ENCODE results near the gene CCDC63.

DNA sequence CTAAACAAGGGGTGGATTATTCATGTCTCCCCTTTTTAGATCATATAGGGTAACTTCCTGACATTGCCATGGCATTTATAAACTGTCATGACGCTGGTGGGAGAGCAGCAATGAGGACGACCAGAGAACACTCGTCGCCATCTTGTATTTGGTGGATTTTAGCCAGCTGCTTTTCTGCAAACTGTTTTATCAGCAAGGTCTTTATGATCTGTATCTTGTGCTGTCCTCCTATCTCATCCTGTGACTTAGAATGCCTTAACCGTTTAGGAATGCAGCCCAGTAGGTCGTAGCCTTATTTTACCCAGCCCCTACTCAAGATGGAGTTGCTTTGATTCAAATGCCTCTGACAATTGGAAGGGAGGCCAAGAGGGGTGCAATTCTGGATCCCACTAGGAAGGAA lies 5.8 kb upstream of the CCDC63 start:
- TF ChIP-seq, protein P1, sequence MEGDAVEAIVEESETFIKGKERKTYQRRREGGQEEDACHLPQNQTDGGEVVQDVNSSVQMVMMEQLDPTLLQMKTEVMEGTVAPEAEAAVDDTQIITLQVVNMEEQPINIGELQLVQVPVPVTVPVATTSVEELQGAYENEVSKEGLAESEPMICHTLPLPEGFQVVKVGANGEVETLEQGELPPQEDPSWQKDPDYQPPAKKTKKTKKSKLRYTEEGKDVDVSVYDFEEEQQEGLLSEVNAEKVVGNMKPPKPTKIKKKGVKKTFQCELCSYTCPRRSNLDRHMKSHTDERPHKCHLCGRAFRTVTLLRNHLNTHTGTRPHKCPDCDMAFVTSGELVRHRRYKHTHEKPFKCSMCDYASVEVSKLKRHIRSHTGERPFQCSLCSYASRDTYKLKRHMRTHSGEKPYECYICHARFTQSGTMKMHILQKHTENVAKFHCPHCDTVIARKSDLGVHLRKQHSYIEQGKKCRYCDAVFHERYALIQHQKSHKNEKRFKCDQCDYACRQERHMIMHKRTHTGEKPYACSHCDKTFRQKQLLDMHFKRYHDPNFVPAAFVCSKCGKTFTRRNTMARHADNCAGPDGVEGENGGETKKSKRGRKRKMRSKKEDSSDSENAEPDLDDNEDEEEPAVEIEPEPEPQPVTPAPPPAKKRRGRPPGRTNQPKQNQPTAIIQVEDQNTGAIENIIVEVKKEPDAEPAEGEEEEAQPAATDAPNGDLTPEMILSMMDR (conservative IDR thresholded peaks at IDR 0.05 in 1 of 2, IDR thresholded peaks at IDR 0.05 in 1 of 2; ENCODE audit: extremely low read depth in 1 of 2, insufficient read depth in 1 of 2, low read depth in 1 of 2, low read length in 2 of 2): no peak
- TF ChIP-seq EZH2 (IDR thresholded peaks at IDR 0.05; ENCODE audit: borderline replicate concordance, low read length): no peak
